Stomach smooth muscle (tissue), 2 donors: ENCODE results near the gene KIAA1549.

ENCODE experiments used
- H3K27ac ChIP-seq: one replicate; pipeline ENCODE4 v1.7.0; 2013; ENCODE audit warnings: mild to moderate bottlenecking, low read length, inconsistent platforms
- H3K27me3 ChIP-seq, 2 donors: one replicate each; pipeline ENCODE4 v1.7.0; 2013; ENCODE audit warnings: low read length in 2 of 2; ENCODE audit not compliant: insufficient read depth in 2 of 2, control insufficient read depth in 1 of 2
- H3K36me3 ChIP-seq, 2 donors: one replicate each; pipeline ENCODE4 v1.7.0; 2013; ENCODE audit warnings: low read length in 2 of 2; ENCODE audit not compliant: control insufficient read depth in 2 of 2, insufficient read depth in 2 of 2
- H3K4me1 ChIP-seq: one replicate; pipeline ENCODE4 v1.7.0; 2013; ENCODE audit warnings: low read length; ENCODE audit not compliant: control insufficient read depth, insufficient read depth
- H3K4me3 ChIP-seq, 2 donors: one replicate each; pipeline ENCODE4 v1.7.0; 2013; ENCODE audit warnings: low read length in 2 of 2
- H3K9ac ChIP-seq, 2 donors: one replicate each; pipeline ENCODE4 v1.7.0; 2013; ENCODE audit warnings: low read length in 2 of 2, mild to moderate bottlenecking in 1 of 2
- H3K9me3 ChIP-seq, 2 donors: one replicate each; pipeline ENCODE4 v1.7.0; 2013; ENCODE audit warnings: low read length in 2 of 2; ENCODE audit not compliant: control insufficient read depth in 2 of 2
- donor health status: healthy.
- donor health status: Pancreatic carcinoma.

KIAA1549 gene

DNA sequence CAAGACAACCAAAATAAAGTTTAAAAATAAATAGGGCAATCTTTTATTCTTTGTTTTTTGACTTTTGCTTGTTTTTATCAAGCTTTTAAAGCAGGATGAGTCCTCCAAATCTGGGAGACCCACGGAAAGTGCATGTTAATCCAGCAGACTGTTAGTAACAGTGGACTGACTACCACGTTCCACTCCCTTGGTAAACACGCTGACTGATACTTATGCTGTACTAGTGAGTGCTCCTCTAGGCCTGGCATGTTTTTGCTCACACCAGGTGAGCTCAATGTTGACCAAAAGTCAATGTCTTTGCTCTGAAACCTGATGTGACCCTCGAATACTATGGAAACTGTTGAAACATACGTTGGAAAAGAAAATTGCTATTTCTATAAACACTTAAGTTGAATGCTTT, 88.4 kb downstream of the KIAA1549 start:
- no peaks in the 10 kb centered on the region for H3K9me3 ChIP-seq
- H3K4me1 ChIP-seq, result no peaks in the 10 kb centered on the region
- H3K9ac ChIP-seq, result no peak overlapping the region
- H3K4me3 ChIP-seq, result no peak overlapping the region
- no peak overlapping the region for H3K27ac ChIP-seq
- no peaks in the 10 kb centered on the region for H3K36me3 ChIP-seq
- H3K27me3 ChIP-seq, result no peaks in the 10 kb centered on the region

DNA sequence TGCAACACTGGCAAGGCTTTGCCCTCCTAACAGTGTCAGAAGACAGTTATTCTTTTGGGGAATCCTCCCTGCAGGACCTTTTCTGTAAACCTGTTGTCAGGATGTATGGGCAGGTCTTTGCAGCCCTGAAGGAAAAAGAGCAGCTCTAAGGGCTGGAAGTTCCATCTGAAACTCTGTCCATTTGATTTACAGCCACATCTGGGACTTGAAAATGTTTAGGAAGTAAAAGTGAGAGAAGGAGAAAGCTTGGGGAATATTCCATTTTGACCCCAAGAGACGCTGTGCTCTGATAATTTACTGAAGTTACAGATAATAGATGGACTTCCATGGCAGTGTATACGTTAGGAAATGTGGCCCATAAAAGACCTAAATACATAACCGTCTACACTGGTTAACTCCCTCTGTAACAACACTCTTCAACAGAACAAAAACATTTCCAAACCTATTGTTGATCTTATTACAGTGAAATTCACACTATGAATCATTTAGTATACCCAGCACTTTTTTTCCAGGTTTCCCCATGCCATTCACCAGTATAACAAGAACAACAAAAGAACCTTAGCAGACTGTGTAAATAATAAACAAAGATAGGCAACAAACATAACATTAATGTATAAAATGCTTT, 89.1 kb downstream of the KIAA1549 start:
- H3K27me3 ChIP-seq, result no peaks in the 10 kb centered on the region
- no peak overlapping the region for H3K9ac ChIP-seq
- no peaks in the 10 kb centered on the region for H3K4me1 ChIP-seq
- no peak overlapping the region for H3K4me3 ChIP-seq
- H3K36me3 ChIP-seq, result no peaks in the 10 kb centered on the region
- no peaks in the 10 kb centered on the region for H3K9me3 ChIP-seq
- H3K27ac ChIP-seq, result no peak overlapping the region

DNA sequence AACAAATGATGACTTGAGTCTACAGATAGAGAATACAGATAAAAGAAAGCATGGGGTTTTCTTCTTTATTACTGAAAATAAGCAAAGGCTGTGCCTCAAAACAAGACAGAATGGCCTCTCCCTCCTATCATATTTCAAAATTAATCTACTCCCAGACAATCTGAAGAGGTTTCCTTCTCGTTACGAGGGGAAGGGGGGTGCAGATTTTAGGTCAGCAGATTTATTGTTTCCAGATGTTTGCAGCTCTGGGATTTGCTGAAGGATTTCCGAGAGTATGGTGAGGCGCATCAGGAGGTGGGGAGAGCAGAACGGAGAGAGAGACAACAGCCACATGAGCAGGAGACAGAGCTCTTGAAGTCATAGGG, 89.8 kb downstream of the KIAA1549 start:
- H3K36me3 ChIP-seq, result no peaks in the 10 kb centered on the region
- H3K27me3 ChIP-seq, result no peaks in the 10 kb centered on the region
- H3K4me1 ChIP-seq, result no peaks in the 10 kb centered on the region
- H3K9ac ChIP-seq, result no peak overlapping the region
- H3K4me3 ChIP-seq, result no peak overlapping the region
- no peaks in the 10 kb centered on the region for H3K9me3 ChIP-seq
- no peak overlapping the region for H3K27ac ChIP-seq

DNA sequence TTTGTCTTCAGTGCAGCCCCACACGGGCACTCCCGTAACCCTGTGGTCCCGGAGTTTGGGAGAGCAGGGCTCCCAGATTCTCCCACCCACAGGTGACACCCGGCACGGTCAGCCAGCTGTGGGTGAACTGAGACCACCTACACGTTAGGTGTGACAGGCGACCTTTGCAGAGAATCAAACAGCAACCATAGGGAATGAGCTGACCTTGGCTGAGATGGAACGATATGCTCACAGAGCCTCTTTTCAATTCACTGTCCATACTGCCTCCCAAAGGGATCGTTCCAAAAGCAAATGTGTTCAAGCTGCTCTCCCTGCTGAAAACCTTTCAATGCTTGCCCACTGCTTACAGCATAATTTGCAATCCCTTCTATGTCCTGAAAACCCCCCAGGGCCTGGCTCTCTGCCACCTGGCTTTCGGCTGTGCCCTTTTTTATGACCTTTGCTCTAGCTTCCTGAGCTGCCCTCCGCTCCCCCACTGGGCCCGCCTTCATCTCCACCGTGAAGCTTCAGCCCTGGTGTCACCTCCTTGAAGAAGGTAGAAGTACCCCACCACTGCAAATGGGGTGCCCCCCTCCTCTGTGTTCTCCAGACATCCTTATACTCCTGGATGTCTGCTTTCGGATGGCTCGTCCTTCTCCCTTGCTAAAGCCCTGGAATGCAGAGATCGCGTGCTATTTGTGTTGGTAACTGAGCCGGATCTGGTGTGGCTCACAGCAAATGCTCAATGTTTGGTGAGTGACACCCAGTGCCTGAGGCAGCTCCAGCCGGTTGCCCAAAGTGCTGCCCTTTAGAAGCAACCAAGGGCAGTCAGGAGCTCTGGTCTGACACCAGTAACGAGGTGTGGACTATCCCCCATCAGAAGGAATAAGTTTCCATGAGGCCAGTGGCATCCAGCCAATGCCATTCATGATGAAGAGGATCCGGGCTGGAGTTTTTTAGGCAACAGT, 90.4 kb downstream of the KIAA1549 start:
- no peaks in the 10 kb centered on the region for H3K9me3 ChIP-seq
- no peak overlapping the region for H3K4me3 ChIP-seq
- no peak overlapping the region for H3K9ac ChIP-seq
- no peaks in the 10 kb centered on the region for H3K36me3 ChIP-seq
- H3K27ac ChIP-seq, result no peak overlapping the region
- H3K4me1 ChIP-seq, result no peaks in the 10 kb centered on the region
- no peaks in the 10 kb centered on the region for H3K27me3 ChIP-seq

DNA sequence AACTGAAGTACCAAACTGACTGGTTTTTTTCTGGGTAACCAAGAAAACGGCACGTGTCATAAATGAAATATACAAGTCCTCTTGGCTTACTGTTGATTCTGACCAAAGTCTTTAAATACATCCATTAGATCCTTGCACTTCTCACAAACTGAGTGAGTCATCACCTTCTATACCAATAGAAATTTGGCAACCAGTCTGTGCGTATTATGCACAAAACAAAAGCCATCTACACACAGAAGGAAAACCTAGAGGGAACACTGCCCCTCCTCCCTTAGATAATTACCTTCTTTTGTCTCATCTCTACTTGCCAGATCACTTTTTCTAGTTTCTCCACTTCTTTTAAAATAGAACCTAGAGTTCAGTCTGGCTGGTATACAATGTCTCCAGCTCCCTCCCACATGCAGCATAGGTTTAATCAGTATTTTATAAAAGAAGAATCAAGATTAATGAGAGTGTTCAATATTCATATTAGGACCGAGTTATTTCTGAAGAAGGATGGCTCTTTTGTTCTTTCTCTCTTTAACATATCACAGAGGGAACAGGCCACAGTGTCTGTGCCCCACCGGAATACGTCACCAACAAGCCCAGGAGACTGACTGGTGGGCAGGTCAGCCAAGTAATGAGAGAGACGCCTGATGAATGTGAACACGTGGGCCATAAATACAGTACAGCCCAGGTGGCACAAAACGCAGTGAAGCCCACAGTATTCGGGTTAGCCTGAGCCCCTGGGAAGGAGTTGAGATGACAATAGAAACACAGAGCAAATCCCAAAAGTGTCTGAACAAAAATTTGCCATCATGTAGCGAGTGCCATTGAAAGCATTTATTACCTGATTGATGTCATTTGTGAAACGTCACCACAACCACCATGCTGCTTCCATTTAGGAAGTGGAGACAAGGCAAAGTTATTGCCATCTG, 91.3 kb downstream of the KIAA1549 start:
- Histone ChIP-seq H3K9ac (no peak overlapping the region), H3K9me3 (no peaks in the 10 kb centered on the region), H3K27me3 (no peaks in the 10 kb centered on the region), H3K4me3 (no peak overlapping the region), H3K27ac (no peak overlapping the region), H3K36me3 (no peaks in the 10 kb centered on the region), H3K4me1 (no peaks in the 10 kb centered on the region)

DNA sequence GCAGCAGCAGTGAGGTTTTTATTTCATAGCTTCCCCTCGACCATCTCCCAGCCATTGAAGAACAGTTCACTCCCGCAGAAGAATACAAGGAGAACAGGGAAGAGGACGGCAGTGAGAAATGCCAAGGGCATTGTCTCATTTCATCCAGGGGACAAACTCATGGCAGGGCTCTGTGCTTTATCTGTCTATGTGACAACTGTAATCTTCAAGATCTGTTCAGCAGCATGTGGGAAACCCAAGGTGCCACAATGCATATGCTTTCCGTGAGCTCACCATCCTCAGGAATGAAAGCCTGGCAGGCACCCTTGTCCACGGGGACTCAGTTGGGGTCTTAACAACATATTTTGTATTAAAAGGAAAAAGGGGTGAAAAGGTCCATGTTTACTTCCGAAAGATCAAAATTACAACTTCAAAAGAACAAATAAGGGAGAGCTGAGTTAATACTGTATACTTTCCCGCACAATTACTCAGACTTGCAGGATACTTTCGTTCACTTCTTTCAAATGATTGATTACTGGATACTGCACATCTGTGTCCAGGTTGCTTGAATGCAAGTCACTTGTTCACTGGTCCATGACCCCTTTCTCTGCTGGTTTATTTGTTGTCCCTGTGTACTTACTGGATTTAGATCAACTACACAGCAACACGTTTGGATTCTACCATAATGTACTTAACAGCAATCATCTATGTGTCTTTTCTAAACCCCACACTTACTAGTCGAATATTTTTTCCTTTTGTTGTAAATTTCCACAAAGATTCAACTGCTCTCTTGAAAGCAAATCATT, 93.1 kb downstream of the KIAA1549 start:
- no peaks in the 10 kb centered on the region for H3K36me3 ChIP-seq
- H3K9ac ChIP-seq, result no peak overlapping the region
- no peak overlapping the region for H3K4me3 ChIP-seq
- H3K27ac ChIP-seq, result no peak overlapping the region
- H3K4me1 ChIP-seq, result no peaks in the 10 kb centered on the region
- no peaks in the 10 kb centered on the region for H3K27me3 ChIP-seq
- no peaks in the 10 kb centered on the region for H3K9me3 ChIP-seq

DNA sequence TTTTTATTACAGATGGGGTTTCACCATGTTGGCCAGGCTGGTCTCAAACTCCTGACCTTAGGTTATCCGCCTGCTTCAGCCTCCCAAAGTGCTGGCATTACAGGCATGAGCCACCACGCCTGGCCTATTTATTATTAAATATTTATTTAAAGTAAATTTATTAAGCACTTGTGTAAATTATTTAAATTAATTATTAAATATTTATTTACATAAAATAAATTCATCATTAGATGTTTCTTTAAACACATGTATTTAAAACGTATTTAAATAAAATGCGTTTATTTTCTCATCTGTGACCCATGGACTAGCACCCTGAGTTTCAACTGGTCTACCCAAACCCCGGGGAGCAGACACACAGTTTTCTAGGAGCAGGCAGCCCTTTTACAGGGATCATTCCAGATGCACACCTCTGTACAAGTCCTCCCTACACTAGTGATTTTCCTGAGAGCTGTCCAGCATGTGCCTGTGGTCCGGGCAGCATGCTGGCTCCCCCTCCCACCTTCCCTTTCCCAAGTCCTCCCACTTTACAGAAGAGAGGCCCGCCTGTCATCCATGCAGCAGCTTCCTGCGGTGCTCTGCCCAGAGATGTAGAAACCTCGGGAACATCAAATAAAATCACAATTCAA, 94.0 kb downstream of the KIAA1549 start:
- Histone ChIP-seq H3K36me3 (no peaks in the 10 kb centered on the region), H3K4me1 (no peaks in the 10 kb centered on the region), H3K4me3 (no peak overlapping the region), H3K9ac (no peak overlapping the region), H3K9me3 (no peaks in the 10 kb centered on the region), H3K27ac (no peak overlapping the region), H3K27me3 (no peaks in the 10 kb centered on the region)

DNA sequence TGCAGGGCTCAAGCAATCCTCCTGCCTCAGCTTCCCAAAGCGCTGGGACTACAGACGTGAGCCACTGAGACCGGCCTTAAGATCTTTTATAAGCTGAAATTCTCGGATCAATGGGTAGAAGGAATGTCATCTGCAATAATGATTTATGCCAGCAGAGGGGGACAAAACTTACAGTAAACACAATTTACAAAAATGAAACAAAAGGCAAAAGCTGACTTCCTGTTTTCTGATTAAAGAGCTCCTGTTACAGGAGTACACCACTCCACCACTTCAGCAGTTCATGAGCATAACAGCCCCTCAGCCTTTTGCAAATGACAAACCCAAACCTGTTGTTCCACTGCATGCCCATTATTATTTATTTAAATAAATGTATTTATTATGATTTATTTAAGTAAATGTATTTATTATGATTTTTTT, 94.7 kb downstream of the KIAA1549 start:
- no peak overlapping the region for H3K4me3 ChIP-seq
- H3K9ac ChIP-seq, result no peak overlapping the region
- H3K36me3 ChIP-seq, result no peaks in the 10 kb centered on the region
- H3K27me3 ChIP-seq, result no peaks in the 10 kb centered on the region
- H3K9me3 ChIP-seq, result no peaks in the 10 kb centered on the region
- H3K27ac ChIP-seq, result no peak overlapping the region
- H3K4me1 ChIP-seq, result no peaks in the 10 kb centered on the region

DNA sequence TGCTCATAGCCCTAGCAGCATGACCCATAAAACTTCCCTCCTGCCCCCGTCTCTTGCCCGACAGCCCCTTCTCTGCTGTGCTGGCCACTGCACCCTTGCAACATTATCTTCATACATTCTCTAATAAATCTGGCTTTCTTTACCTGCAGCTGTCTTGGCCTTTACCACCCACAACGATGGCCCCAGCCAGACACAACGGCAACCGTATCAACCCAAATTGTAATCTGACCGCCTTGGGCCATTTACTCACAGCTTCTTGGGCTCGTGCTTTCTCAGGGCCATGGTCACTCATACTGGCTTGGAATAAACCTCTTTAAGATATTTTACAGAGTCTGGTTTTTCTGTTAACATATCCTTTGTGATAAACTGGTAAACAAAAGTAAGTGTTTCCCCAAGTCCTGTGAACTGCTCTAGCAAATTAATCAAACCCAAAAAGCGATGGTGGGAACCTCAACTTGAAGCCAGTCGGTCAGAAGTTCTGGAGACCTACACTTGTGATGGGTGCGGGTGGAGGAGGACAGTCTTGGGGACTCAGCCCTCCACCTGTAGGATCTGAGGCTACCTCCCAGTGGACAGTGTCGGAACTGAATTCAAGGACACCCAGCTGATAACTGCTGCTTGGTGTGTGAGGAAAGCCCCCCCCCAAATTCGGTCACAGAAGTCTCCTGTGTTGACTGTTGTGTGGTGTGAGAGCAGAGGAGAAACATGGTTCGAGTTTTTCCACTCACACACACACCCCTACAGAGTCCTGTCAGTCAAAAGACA, 95.6 kb downstream of the KIAA1549 start:
- Histone ChIP-seq H3K9ac (no peak overlapping the region), H3K36me3 (peaks cover 0 to 3% of the 10 kb centered on the region in 2 donors), H3K27me3 (no peaks in the 10 kb centered on the region), H3K27ac (no peak overlapping the region), H3K4me3 (no peak overlapping the region), H3K9me3 (no peaks in the 10 kb centered on the region), H3K4me1 (no peaks in the 10 kb centered on the region)
